ENCODE measurements around the gene WFDC1.

The WFDC1 gene

GRCh38 chr16:84253173-84253572 lies 41.5 kb upstream of the WFDC1 start:
- ChIA-PET CTCF (no interaction called here), POLR2A (ENCODE audit: low non-redundant PET) (no interaction called here)
- no peak for DNase-seq (ENCODE audit: low spot score)
- no peak for TF ChIP-seq CTCF (conservative IDR thresholded peaks at IDR 0.05; ENCODE audit: low read depth)
- H3K27ac ChIP-seq, result no peak overlapping the region

DNA sequence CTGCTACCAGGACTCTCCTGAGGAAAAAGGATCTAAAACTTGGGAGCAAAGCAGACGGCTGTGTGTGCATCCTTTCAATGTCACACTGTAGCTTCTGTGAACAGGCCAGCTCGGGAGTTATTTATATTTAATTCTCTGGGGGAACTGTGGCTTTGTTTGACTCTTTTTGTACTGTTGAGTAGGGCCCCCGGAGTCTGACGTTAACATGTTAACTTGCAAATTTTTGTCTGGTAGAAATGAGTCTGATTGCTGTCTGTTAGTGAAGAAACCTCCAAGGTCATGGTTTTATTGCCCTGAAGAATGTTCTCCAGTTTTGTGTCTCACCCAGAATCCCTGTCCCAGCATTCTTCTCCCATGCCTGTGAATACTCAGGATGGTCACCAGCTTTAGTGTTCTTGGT lies 40.6 kb upstream of the WFDC1 start:
- no peak overlapping the region for H3K27ac ChIP-seq
- no peak for TF ChIP-seq CTCF (conservative IDR thresholded peaks at IDR 0.05; ENCODE audit: low read depth)
- no peak for DNase-seq (ENCODE audit: low spot score)
- POLR2A ChIA-PET (ENCODE audit: low non-redundant PET), result no interaction called here
- CTCF ChIA-PET, result interaction anchor here (1.1 kb wide), 1 partner anchor 59 kb away, joined by 3 read pairs; no protein-coding TSS in a partner anchor

- POLR2A ChIA-PET (ENCODE audit: low non-redundant PET), result no interaction called here
- no peak for DNase-seq (ENCODE audit: low spot score)
- H3K27ac ChIP-seq, result no peak overlapping the region
- no peak for TF ChIP-seq CTCF (conservative IDR thresholded peaks at IDR 0.05; ENCODE audit: low read depth)
- CTCF ChIA-PET, result interaction anchor here (1.1 kb wide), 1 partner anchor 58 kb away, joined by 3 read pairs; no protein-coding TSS in a partner anchor
Measured at GRCh38 chr16:84255050-84255810, 39.4 kb upstream of the WFDC1 start.

- no peak for TF ChIP-seq CTCF (conservative IDR thresholded peaks at IDR 0.05; ENCODE audit: low read depth)
- no peak overlapping the region for H3K27ac ChIP-seq
- CTCF ChIA-PET, result interaction anchor here (1.0 to 1.1 kb wide), 2 partner anchors 19 to 58 kb away, joined by 3 to 5 read pairs; no protein-coding TSS in a partner anchor
- DNase-seq (ENCODE audit: low spot score), result no peak
- POLR2A ChIA-PET (ENCODE audit: low non-redundant PET), result no interaction called here
Measured at GRCh38 chr16:84258266-84258665, 36.4 kb upstream of the WFDC1 start.

GRCh38 chr16:84259691-84260090 lies 35.0 kb upstream of the WFDC1 start:
- CTCF ChIA-PET, result interaction anchor here (2.1 kb wide), 1 partner anchor 17 kb away, joined by 5 read pairs; no protein-coding TSS in a partner anchor
- DNase-seq (ENCODE audit: low spot score), result no peak
- POLR2A ChIA-PET (ENCODE audit: low non-redundant PET), result no interaction called here
- no peak for TF ChIP-seq CTCF (conservative IDR thresholded peaks at IDR 0.05; ENCODE audit: low read depth)
- H3K27ac ChIP-seq, result no peak overlapping the region

- no peak for TF ChIP-seq CTCF (conservative IDR thresholded peaks at IDR 0.05; ENCODE audit: low read depth)
- no peak overlapping the region for H3K27ac ChIP-seq
- DNase-seq (ENCODE audit: low spot score), result no peak
- ChIA-PET POLR2A (ENCODE audit: low non-redundant PET) (no interaction called here), CTCF (interaction anchor here (2.1 kb wide), 1 partner anchor 16 kb away, joined by 5 read pairs; no protein-coding TSS in a partner anchor)
Measured at GRCh38 chr16:84260766-84261554, 33.7 kb upstream of the WFDC1 start.
